GM12892 (cell line): ENCODE measurements around the gene KL.

Experiments used
- POLR2A ChIP-seq: IDR thresholded peaks from 2 replicates; pipeline ENCODE4 v1.6.1; 2011; ENCODE audit warnings: low read depth, low read length, control low read depth
- POLR2AphosphoS5 ChIP-seq: IDR thresholded peaks from 2 replicates; pipeline ENCODE4 v1.6.1; 2011; ENCODE audit warnings: low read depth, low read length, control low read depth
- TAF1 ChIP-seq: IDR thresholded peaks from 2 replicates; pipeline ENCODE4 v1.6.1; 2011; ENCODE audit warnings: low read depth, mild to moderate bottlenecking, control low read depth, low read length, borderline replicate concordance

DNA sequence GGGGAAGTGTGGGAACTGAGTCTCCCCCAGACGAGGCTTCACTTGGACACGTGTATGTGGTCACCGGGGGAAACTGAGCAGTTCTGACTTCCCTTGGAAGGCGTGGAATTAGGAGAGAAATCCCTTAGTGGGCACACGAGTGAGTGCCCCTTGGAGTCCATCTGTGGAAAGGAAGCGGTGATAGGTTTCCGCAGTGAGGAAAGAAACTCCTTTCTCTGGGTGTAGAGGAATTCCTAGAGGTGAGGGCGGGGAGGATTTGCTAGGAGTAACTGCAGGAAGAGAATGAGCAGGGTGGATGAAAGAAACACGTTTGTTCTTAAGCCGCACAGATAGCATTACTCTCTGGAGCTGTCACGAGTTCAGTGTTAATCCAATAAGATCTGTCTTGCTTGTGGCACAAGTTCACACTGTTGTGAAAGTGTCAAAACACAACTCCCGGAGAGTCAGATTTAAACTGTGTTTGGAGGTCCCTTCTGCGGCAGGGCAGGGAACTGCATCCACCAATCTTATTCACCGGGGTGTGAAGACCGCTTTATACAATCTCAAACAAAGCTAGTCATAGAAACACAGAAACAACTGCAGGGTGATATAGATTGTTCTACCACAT is 1.2 kb downstream of the KL start:
- TF ChIP-seq POLR2A = no peak
- no peak for TF ChIP-seq POLR2AphosphoS5
- TF ChIP-seq TAF1 = no peak
